GDM1 (cell line): ENCODE results near the gene TERF2IP.

Experiments
- DNase-seq: peaks from one replicate; lab custom pipeline; 2025; lab: John Stamatoyannopoulos, UW

TERF2IP gene

GRCh38 chr16:75647492-75648264, at the start of gene TERF2IP, which contains the start of gene KARS1:
TERF2IP (plus strand) TSS chr16:75647773; CDS start chr16:75647883, 110 bp downstream.
KARS1 (minus strand) TSS chr16:75647665; CDS start chr16:75647639, 26 bp downstream.
- DNase-seq = peak; percentile 80

GRCh38 chr16:75599452-75600277, 47.9 kb upstream of the TERF2IP start:
- DNase-seq = no peak

GRCh38 chr16:75603241-75603640, 44.3 kb upstream of the TERF2IP start:
- DNase-seq = no peak

- no peak for DNase-seq
These were observed 41.1 kb upstream of the TERF2IP start for GRCh38 chr16:75606507-75606906.

- no peak for DNase-seq
These were observed 33.3 kb upstream of the TERF2IP start for GRCh38 chr16:75614066-75614897.

GRCh38 chr16:75615619-75616018, 32.0 kb upstream of the TERF2IP start:
- no peak for DNase-seq

GRCh38 chr16:75616521-75617010, 31.0 kb upstream of the TERF2IP start:
- no peak for DNase-seq

- no peak for DNase-seq
These were observed 30.5 kb upstream of the TERF2IP start for GRCh38 chr16:75617121-75617520.

- no peak for DNase-seq
These were observed 28.8 kb upstream of the TERF2IP start for GRCh38 chr16:75618780-75619179.

- DNase-seq = no peak
These were observed 27.0 kb upstream of the TERF2IP start for GRCh38 chr16:75620326-75621169.

GRCh38 chr16:75621170-75621477, 26.4 kb upstream of the TERF2IP start:
- no peak for DNase-seq

- peak; percentile 82 for DNase-seq
These were observed 24.6 kb upstream of the TERF2IP start, which contains the start of gene ADAT1 for GRCh38 chr16:75622761-75623605. ADAT1 (minus strand) TSS chr16:75623281; CDS start chr16:75620799, 2,482 bp downstream.

GRCh38 chr16:75624921-75625334, 22.6 kb upstream of the TERF2IP start:
- no peak for DNase-seq

GRCh38 chr16:75626806-75627205, 20.8 kb upstream of the TERF2IP start:
- DNase-seq = no peak

GRCh38 chr16:75627851-75628250, 19.7 kb upstream of the TERF2IP start:
- DNase-seq = no peak

- DNase-seq = no peak
These were observed 19.2 kb upstream of the TERF2IP start for GRCh38 chr16:75628351-75628750.

GRCh38 chr16:75629132-75629531, 18.4 kb upstream of the TERF2IP start:
- DNase-seq = no peak

- DNase-seq = no peak
These were observed 17.5 kb upstream of the TERF2IP start for GRCh38 chr16:75630052-75630451.

GRCh38 chr16:75632857-75633256, 14.7 kb upstream of the TERF2IP start:
- DNase-seq = no peak

- DNase-seq = no peak
These were observed 12.5 kb upstream of the TERF2IP start for GRCh38 chr16:75635036-75635435.
